ENCODE measurements around the gene OVCA2.

Gene OVCA2

DNA sequence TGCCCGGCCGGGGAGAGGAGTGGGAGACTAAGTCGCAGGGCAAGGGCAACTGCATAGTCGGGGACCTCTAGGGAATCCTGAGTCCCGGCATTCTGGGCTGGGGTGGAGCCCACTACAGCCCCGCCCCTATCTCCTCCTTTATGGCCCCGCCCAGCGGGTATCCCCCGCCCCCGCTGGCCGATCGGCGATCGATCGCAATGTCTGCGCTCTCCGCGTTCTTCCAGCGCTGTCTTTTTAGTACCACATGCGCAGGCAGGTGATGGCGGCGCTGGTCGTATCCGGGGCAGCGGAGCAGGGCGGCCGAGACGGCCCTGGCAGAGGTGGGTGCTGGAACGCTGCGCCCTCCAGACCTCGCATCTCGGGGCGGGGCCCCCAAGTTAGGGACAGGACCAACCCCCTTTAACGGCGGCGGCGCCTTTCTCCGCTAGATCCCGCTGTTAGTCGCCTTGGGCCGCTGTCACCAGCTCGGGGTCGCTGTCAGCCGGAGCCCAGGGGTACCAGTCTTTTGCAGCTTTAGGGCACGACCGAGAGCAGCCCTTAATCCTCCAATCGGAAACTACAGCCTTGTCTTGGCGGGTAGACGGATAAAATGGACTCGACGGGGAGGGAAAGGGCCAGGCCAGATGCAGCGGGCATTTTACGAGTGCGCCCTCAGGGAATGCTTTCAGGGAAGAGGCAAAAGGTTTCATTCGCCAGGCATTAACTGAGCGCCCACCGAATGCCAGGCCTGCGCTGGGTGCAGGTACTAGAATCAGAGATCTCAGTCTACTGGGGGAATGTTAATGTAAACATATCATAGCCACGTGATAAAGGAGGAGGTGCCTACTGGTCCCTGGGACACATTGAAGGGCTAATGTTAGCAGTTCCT, 11.7 kb upstream of the OVCA2 start, which contains the start of gene DPH1 (continued):
- TF ChIP-seq ZNF423 (tag by site-specific recombination; IDR thresholded peaks at IDR 0.05) = no peak
- no peak for TF ChIP-seq ZNF585B (tag by site-specific recombination; IDR thresholded peaks at IDR 0.05)
- TF ChIP-seq TRIM28 (IDR thresholded peaks at IDR 0.05; ENCODE audit: borderline replicate concordance, low read length) = 0 out of 2 replicates have a peak, but pooled peaks have one; percentile 47
- TF ChIP-seq ZNF391 (tag by site-specific recombination; IDR thresholded peaks at IDR 0.05; ENCODE audit: borderline replicate concordance, low read depth) = 0 out of 2 replicates have a peak, but pooled peaks have one; percentile 61
- TF ChIP-seq, protein P1, sequence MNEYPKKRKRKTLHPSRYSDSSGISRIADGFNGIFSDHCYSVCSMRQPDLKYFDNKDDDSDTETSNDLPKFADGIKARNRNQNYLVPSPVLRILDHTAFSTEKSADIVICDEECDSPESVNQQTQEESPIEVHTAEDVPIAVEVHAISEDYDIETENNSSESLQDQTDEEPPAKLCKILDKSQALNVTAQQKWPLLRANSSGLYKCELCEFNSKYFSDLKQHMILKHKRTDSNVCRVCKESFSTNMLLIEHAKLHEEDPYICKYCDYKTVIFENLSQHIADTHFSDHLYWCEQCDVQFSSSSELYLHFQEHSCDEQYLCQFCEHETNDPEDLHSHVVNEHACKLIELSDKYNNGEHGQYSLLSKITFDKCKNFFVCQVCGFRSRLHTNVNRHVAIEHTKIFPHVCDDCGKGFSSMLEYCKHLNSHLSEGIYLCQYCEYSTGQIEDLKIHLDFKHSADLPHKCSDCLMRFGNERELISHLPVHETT (tag by site-specific recombination; IDR thresholded peaks at IDR 0.05) = peak; percentile 65; the same call in 1 of the 2 replicates
- TF ChIP-seq, protein P2, sequence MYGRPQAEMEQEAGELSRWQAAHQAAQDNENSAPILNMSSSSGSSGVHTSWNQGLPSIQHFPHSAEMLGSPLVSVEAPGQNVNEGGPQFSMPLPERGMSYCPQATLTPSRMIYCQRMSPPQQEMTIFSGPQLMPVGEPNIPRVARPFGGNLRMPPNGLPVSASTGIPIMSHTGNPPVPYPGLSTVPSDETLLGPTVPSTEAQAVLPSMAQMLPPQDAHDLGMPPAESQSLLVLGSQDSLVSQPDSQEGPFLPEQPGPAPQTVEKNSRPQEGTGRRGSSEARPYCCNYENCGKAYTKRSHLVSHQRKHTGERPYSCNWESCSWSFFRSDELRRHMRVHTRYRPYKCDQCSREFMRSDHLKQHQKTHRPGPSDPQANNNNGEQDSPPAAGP (tag by site-specific recombination; IDR thresholded peaks at IDR 0.05) = peak; percentile 85
- peak; percentile 13; the same call in 1 of the 2 replicates for TF ChIP-seq ZNF341 (tag by site-specific recombination; IDR thresholded peaks at IDR 0.05; ENCODE audit: low read depth)
- TF ChIP-seq ZXDB (tag by site-specific recombination; IDR thresholded peaks at IDR 0.05) = peak; percentile 77
- peak; percentile 86 for TF ChIP-seq FEZF1 (tag by site-specific recombination; IDR thresholded peaks at IDR 0.05)
- TF ChIP-seq KLF9 (tag by site-specific recombination; IDR thresholded peaks at IDR 0.05; ENCODE audit: low read depth) = peak; percentile 68
- TF ChIP-seq ZNF202 (tag by site-specific recombination; IDR thresholded peaks at IDR 0.05; ENCODE audit: borderline replicate concordance) = no peak
- peak; percentile 7; the same call in 1 of the 2 replicates for TF ChIP-seq MYNN (tag by site-specific recombination; IDR thresholded peaks at IDR 0.05; ENCODE audit: borderline replicate concordance)
- peak; percentile 94 for TF ChIP-seq KLF16 (tag by site-specific recombination; IDR thresholded peaks at IDR 0.05)
- 0 out of 2 replicates have a peak, but pooled peaks have one; percentile 16 for TF ChIP-seq ZNF449 (tag by site-specific recombination; IDR thresholded peaks at IDR 0.05)
- no peak for TF ChIP-seq GFI1B (tag by site-specific recombination; IDR thresholded peaks at IDR 0.05)
- TF ChIP-seq ZEB2 (tag by site-specific recombination; IDR thresholded peaks at IDR 0.05) = peak; percentile 74
- peak; percentile 44; the same call in 1 of the 2 replicates for TF ChIP-seq MZF1 (tag by site-specific recombination; IDR thresholded peaks at IDR 0.05; ENCODE audit: borderline replicate concordance)
- TF ChIP-seq KLF8 (tag by site-specific recombination; IDR thresholded peaks at IDR 0.05) = peak; percentile 97
- peak; percentile 28; the same call in 1 of the 2 replicates for TF ChIP-seq ZBTB10 (tag by site-specific recombination; IDR thresholded peaks at IDR 0.05)
- peak; percentile 82 for TF ChIP-seq ZNF660 (tag by site-specific recombination; IDR thresholded peaks at IDR 0.05)
- peak; percentile 76; the same call in 1 of the 2 replicates for TF ChIP-seq ZFP69B (tag by site-specific recombination; IDR thresholded peaks at IDR 0.05)
- TF ChIP-seq YY2 (tag by site-specific recombination; IDR thresholded peaks at IDR 0.05) = peak; percentile 97
- TF ChIP-seq SP7 (tag by site-specific recombination; IDR thresholded peaks at IDR 0.05) = peak; percentile 81
- TF ChIP-seq ZNF324 (tag by site-specific recombination; IDR thresholded peaks at IDR 0.05) = peak; percentile 62; the same call in 1 of the 2 replicates
- no peak for TF ChIP-seq ZNF791 (tag by site-specific recombination; IDR thresholded peaks at IDR 0.05)
- no peak for TF ChIP-seq ZNF175 (tag by site-specific recombination; IDR thresholded peaks at IDR 0.05)
- peak; percentile 80 for TF ChIP-seq EGR2 (tag by site-specific recombination; IDR thresholded peaks at IDR 0.05; ENCODE audit: low read depth)
- peak; percentile 96 for TF ChIP-seq SP3 (tag by site-specific recombination; IDR thresholded peaks at IDR 0.05)
- TF ChIP-seq ZNF624 (tag by site-specific recombination; IDR thresholded peaks at IDR 0.05) = no peak
- no peak for TF ChIP-seq ZNF280D (tag by site-specific recombination; IDR thresholded peaks at IDR 0.05)
- TF ChIP-seq GLI4 (tag by site-specific recombination; IDR thresholded peaks at IDR 0.05) = 0 out of 2 replicates have a peak, but pooled peaks have one; percentile 49
